ENCODE data around the gene SNCAIP. TPM values are rescaled to one million over a fixed set of nuclear protein-coding genes. Genes with fewer than 3 reads are reported as not detected.

SNCAIP gene
- total RNA-seq, 3 donors from 2014 or later (not counting 1 experiment from before 2014, with no cell fraction given), result 0.73 TPM; not detected in 2

GRCh38 chr5:122355324-122355723 is 43.3 kb downstream of the SNCAIP start:
- Histone ChIP-seq H3K9me3 (ENCODE audit: control insufficient read depth, insufficient read depth, low read length) (no peaks in the 10 kb centered on the region), H3K36me3 (ENCODE audit: control insufficient read depth, insufficient read depth, low read length) (no peaks in the 10 kb centered on the region), H3K27ac (ENCODE audit: low read length) (no peak overlapping the region), H3K27me3 (ENCODE audit: control insufficient read depth, insufficient read depth, low read length) (no peaks in the 10 kb centered on the region), H3K4me3 (ENCODE audit: low read length) (no peak overlapping the region), H3K4me1 (ENCODE audit: control insufficient read depth, insufficient read depth, low read length) (no peaks in the 10 kb centered on the region)
- WGBS (ENCODE audit: insufficient coverage), result no CpG with 5 or more reads among the region's 3 CpGs
- no peak for TF ChIP-seq CTCF (IDR thresholded peaks at IDR 0.05)
- no peaks in the 10 kb centered on the region for H3K4me1 Mint-ChIP-seq
- H3K36me3 Mint-ChIP-seq, result no peaks in the 10 kb centered on the region
- H3K27ac Mint-ChIP-seq, result no peak overlapping the region
- no peak overlapping the region for H3K4me3 Mint-ChIP-seq
- ATAC-seq (no peak), DNase-seq (no peak)
- no peaks in the 10 kb centered on the region for H3K27me3 Mint-ChIP-seq (ENCODE audit: low read depth in 2 of 2)
- intact Hi-C loops (cut with micrococcal nuclease), result no loop called here
- peaks cover 0 to 7% of the 10 kb centered on the region in 2 donors for H3K9me3 Mint-ChIP-seq

- no peak overlapping the region for H3K4me3 Mint-ChIP-seq
- Histone ChIP-seq H3K36me3 (ENCODE audit: control insufficient read depth, insufficient read depth, low read length) (no peaks in the 10 kb centered on the region), H3K4me1 (ENCODE audit: control insufficient read depth, insufficient read depth, low read length) (no peaks in the 10 kb centered on the region), H3K27ac (ENCODE audit: low read length) (no peak overlapping the region), H3K4me3 (ENCODE audit: low read length) (no peak overlapping the region), H3K9me3 (ENCODE audit: control insufficient read depth, insufficient read depth, low read length) (no peaks in the 10 kb centered on the region), H3K27me3 (ENCODE audit: control insufficient read depth, insufficient read depth, low read length) (no peaks in the 10 kb centered on the region)
- H3K27ac Mint-ChIP-seq, result no peak overlapping the region
- no peaks in the 10 kb centered on the region for H3K27me3 Mint-ChIP-seq (ENCODE audit: low read depth in 2 of 2)
- H3K9me3 Mint-ChIP-seq, result peaks cover 0 to 7% of the 10 kb centered on the region in 2 donors
- no peaks in the 10 kb centered on the region for H3K4me1 Mint-ChIP-seq
- DNase-seq (no peak), ATAC-seq (no peak)
- intact Hi-C loops (cut with micrococcal nuclease), result no loop called here
- no peak for TF ChIP-seq CTCF (IDR thresholded peaks at IDR 0.05)
- no peaks in the 10 kb centered on the region for H3K36me3 Mint-ChIP-seq
- WGBS (ENCODE audit: insufficient coverage), result 79% methylated on average over 2 of the region's 2 CpGs
Measured at GRCh38 chr5:122356855-122357254, 44.8 kb downstream of the SNCAIP start.

GRCh38 chr5:122358372-122358979 is 46.4 kb downstream of the SNCAIP start:
- Histone ChIP-seq H3K36me3 (ENCODE audit: control insufficient read depth, insufficient read depth, low read length) (no peaks in the 10 kb centered on the region), H3K4me1 (ENCODE audit: control insufficient read depth, insufficient read depth, low read length) (no peaks in the 10 kb centered on the region), H3K27me3 (ENCODE audit: control insufficient read depth, insufficient read depth, low read length) (no peaks in the 10 kb centered on the region), H3K4me3 (ENCODE audit: low read length) (no peak overlapping the region), H3K27ac (ENCODE audit: low read length) (no peak overlapping the region), H3K9me3 (ENCODE audit: control insufficient read depth, insufficient read depth, low read length) (no peaks in the 10 kb centered on the region)
- Mint-ChIP-seq H3K4me3 (no peak overlapping the region), H3K9me3 (peaks cover 3 to 5% of the 10 kb centered on the region in 2 donors), H3K27me3 (ENCODE audit: low read depth in 2 of 2) (no peaks in the 10 kb centered on the region), H3K4me1 (no peaks in the 10 kb centered on the region), H3K36me3 (no peaks in the 10 kb centered on the region), H3K27ac (no peak overlapping the region)
- DNase-seq, result no peak
- ATAC-seq, result no peak
- intact Hi-C loops (cut with micrococcal nuclease), result no loop called here
- TF ChIP-seq CTCF (IDR thresholded peaks at IDR 0.05), result no peak
- 5% methylated on average over 3 of the region's 4 CpGs for WGBS (ENCODE audit: insufficient coverage)

GRCh38 chr5:122362361-122362760 is 50.3 kb downstream of the SNCAIP start:
- no peaks in the 10 kb centered on the region for H3K27me3 ChIP-seq (ENCODE audit: control insufficient read depth, insufficient read depth, low read length)
- Mint-ChIP-seq H3K36me3 (no peaks in the 10 kb centered on the region), H3K9me3 (peaks cover 8 to 14% of the 10 kb centered on the region in 2 donors), H3K27ac (no peak overlapping the region), H3K4me1 (no peaks in the 10 kb centered on the region), H3K27me3 (ENCODE audit: low read depth in 2 of 2) (no peaks in the 10 kb centered on the region), H3K4me3 (no peak overlapping the region)
- intact Hi-C loops (cut with micrococcal nuclease), result no loop called here
- H3K4me1 ChIP-seq (ENCODE audit: control insufficient read depth, insufficient read depth, low read length), result no peaks in the 10 kb centered on the region
- WGBS (ENCODE audit: insufficient coverage), result 85% methylated on average over 4 of the region's 4 CpGs
- no peak overlapping the region for H3K4me3 ChIP-seq (ENCODE audit: low read length)
- H3K9me3 ChIP-seq (ENCODE audit: control insufficient read depth, insufficient read depth, low read length), result no peaks in the 10 kb centered on the region
- no peak for DNase-seq
- ATAC-seq, result no peak
- TF ChIP-seq CTCF (IDR thresholded peaks at IDR 0.05), result no peak
- H3K36me3 ChIP-seq (ENCODE audit: control insufficient read depth, insufficient read depth, low read length), result no peaks in the 10 kb centered on the region
- H3K27ac ChIP-seq (ENCODE audit: low read length), result no peak overlapping the region

Data from natural killer cell (primary cell).